Measurements from ENCODE around the gene SGF29.
"Not testable (repeated sequence)": the region's sequence is repeated elsewhere in the genome, so short reads cannot be mapped to it uniquely, and the experiment has no call there.

The SGF29 gene

DNA sequence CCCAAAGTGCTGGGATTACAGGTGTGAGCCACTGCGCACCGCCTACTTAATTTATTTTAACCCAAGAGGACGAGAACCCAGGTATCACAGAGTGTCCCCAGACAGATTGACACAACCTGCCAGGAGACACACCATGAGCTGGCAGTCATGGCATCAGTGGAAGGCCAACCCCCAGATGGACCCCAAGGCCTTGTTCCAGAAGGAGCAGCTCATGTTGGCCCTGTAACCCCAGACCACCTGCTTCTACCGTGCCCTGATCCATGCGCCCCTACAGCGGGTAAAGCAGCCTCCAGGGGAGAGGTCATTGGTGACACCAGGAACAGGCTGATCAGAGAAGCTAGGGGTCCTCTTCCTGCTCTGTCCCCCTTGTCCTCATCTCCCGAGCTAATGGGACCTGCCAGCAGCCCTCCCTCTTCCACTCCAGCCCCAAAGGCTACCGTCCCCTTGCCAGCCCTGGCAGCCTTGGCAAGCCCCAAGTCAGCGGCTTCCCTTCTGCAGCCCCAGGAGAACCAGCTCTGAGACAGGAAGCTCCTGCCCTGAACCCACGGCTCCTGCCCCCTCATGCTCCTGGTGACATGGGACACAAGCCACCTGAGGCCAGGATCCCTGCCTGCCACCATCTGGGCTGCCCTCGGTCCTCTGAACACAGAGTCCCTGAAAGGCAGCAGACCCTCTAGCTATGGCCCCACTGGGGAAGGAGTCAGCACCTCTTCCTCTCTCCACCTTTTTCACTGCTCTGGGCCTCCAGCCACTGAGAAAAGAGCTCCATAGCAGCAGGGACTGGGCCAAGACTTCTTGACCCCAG is 49.9 kb downstream of the SGF29 start:
- TF ChIP-seq Cebpa-rat (IDR thresholded peaks at IDR 0.05) = no peak
- Histone ChIP-seq H3K27me3 (no peaks in the 10 kb centered on the region), H3K36me3 (peaks cover 4 to 54% (median 38%) of the 10 kb centered on the region in 11 experiments; a peak in 18 of 22 replicates), H3K9ac (peak overlapping the region in 3 of 11 experiments; percentile 12 to 35 (median 26); a peak in 2 of 22 replicates), H4K20me1 (peaks cover 0 to 49% (median 4%) of the 10 kb centered on the region in 11 experiments; a peak in 9 of 22 replicates), H3K4me2 (peak overlapping the region in 7 of 11 experiments; percentile 4 to 48 (median 32); a peak in 9 of 22 replicates), H3K4me1 (peaks cover 10 to 37% (median 22%) of the 10 kb centered on the region in 10 experiments), H3K4me3 (no peak overlapping the region), H3K27ac (peak overlapping the region in 7 of 11 experiments; percentile 3 to 52 (median 34); a peak in 10 of 22 replicates), H3K9me3 (replicated peaks in 1 of 11) (no peaks in the 10 kb centered on the region)

DNA sequence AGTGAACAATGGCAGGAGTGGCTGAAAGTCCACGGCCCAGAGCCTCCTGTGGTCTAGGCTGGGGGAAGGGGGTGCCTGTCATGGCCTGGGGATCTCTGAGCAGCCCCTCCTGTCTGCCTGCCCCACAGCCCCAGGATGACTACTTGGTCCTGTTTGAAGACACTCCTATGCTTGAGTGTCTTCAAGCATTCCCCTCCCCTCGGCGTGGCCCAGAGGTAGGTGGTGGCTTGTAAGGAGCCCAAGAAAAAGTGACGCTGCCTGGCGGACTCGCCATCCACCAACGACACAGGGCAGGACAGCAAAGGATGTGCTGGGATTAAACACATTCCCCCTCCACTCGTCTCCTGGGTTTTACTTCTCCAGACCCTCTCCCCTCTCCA is 50.5 kb downstream of the SGF29 start:
- no peak for TF ChIP-seq Cebpa-rat (IDR thresholded peaks at IDR 0.05)
- H3K4me2 ChIP-seq = peak overlapping the region in 7 of 11 experiments; percentile 4 to 48 (median 32); a peak in 7 of 22 replicates
- peak overlapping the region in 2 of 11 experiments; percentile 12 to 35; a peak in 2 of 22 replicates for H3K9ac ChIP-seq
- H3K9me3 ChIP-seq (replicated peaks in 1 of 11) = no peaks in the 10 kb centered on the region
- H3K4me3 ChIP-seq = no peak overlapping the region
- H4K20me1 ChIP-seq = peaks cover 0 to 49% (median 4%) of the 10 kb centered on the region in 11 experiments; a peak in 9 of 22 replicates
- no peaks in the 10 kb centered on the region for H3K27me3 ChIP-seq
- H3K36me3 ChIP-seq = peaks cover 4 to 60% (median 38%) of the 10 kb centered on the region in 11 experiments; a peak in 18 of 22 replicates
- H3K27ac ChIP-seq = peak overlapping the region in 7 of 11 experiments; percentile 3 to 52 (median 34); a peak in 9 of 22 replicates
- H3K4me1 ChIP-seq = peaks cover 12 to 42% (median 28%) of the 10 kb centered on the region in 10 experiments

- peaks cover 0 to 49% (median 4%) of the 10 kb centered on the region in 11 experiments; a peak in 10 of 22 replicates for H4K20me1 ChIP-seq
- TF ChIP-seq Cebpa-rat (IDR thresholded peaks at IDR 0.05) = no peak
- peak overlapping the region in 3 of 11 experiments; percentile 3 to 98 (median 96); a peak in 3 of 22 replicates for H3K4me2 ChIP-seq
- peaks cover 4 to 61% (median 38%) of the 10 kb centered on the region in 11 experiments; a peak in 18 of 22 replicates for H3K36me3 ChIP-seq
- no peak overlapping the region for H3K27ac ChIP-seq
- no peak overlapping the region for H3K4me3 ChIP-seq
- no peaks in the 10 kb centered on the region for H3K27me3 ChIP-seq
- no peaks in the 10 kb centered on the region for H3K9me3 ChIP-seq (replicated peaks in 1 of 11)
- peaks cover 34 to 64% (median 51%) of the 10 kb centered on the region in 10 experiments for H3K4me1 ChIP-seq
- no peak overlapping the region for H3K9ac ChIP-seq
Measured at GRCh38 chr16:28606291-28607115, 52.8 kb downstream of the SGF29 start.

DNA sequence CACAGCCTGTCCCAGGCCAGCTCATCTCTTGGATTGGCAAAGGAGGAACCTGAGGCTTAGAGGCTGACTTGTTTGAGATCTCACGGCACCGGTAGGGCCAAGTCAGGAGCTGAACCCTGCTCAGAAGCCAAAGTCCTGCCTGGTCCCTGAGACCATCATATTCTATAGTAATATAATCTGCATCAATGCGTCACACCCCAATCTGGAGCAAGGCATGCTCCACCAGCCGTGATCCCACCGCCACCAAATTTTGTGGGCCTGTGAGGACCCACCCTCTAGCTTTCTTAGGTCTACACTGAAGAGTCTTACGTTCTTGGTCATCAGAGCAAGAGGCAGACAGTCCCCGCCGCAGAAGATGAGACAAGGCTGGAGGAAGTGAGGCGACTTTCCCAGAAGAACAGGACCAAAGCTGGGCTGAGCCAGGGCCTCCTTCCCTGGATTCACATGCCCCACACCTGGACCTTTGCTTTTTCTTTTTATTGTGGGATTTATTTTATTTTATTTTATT is 53.5 kb downstream of the SGF29 start:
- no peaks in the 10 kb centered on the region for H3K27me3 ChIP-seq
- H3K27ac ChIP-seq = no peak overlapping the region
- H3K36me3 ChIP-seq = peaks cover 4 to 61% (median 38%) of the 10 kb centered on the region in 11 experiments; a peak in 18 of 22 replicates
- peak overlapping the region in 3 of 11 experiments; percentile 3 to 98 (median 96); a peak in 4 of 22 replicates for H3K4me2 ChIP-seq
- peaks cover 0 to 49% (median 4%) of the 10 kb centered on the region in 11 experiments; a peak in 10 of 22 replicates for H4K20me1 ChIP-seq
- H3K4me3 ChIP-seq = no peak overlapping the region
- no peak for TF ChIP-seq Cebpa-rat (IDR thresholded peaks at IDR 0.05)
- H3K4me1 ChIP-seq = peaks cover 34 to 64% (median 51%) of the 10 kb centered on the region in 10 experiments
- no peak overlapping the region for H3K9ac ChIP-seq
- H3K9me3 ChIP-seq (replicated peaks in 1 of 11) = no peaks in the 10 kb centered on the region

- Histone ChIP-seq H3K4me1 (peaks cover 34 to 64% (median 50%) of the 10 kb centered on the region in 10 experiments), H3K27ac (peak overlapping the region in 5 of 11 experiments; percentile 74 to 81 (median 78); a peak in 8 of 22 replicates), H3K36me3 (peaks cover 4 to 61% (median 38%) of the 10 kb centered on the region in 11 experiments; a peak in 18 of 22 replicates), H4K20me1 (peaks cover 0 to 49% (median 4%) of the 10 kb centered on the region in 11 experiments; a peak in 10 of 22 replicates), H3K4me3 (peak overlapping the region in 4 of 10 experiments; percentile 59 to 75 (median 66); a peak in 8 of 20 replicates), H3K9ac (peak overlapping the region in 4 of 11 experiments; percentile 58 to 78 (median 76); a peak in 6 of 22 replicates), H3K4me2 (peak overlapping the region in 7 of 11 experiments; percentile 92 to 99 (median 96); a peak in 12 of 22 replicates)
- not testable (repeated sequence) for H3K9me3 ChIP-seq (replicated peaks in 1 of 11); H3K27me3 ChIP-seq
Measured at GRCh38 chr16:28607681-28608495, 54.2 kb downstream of the SGF29 start.

DNA sequence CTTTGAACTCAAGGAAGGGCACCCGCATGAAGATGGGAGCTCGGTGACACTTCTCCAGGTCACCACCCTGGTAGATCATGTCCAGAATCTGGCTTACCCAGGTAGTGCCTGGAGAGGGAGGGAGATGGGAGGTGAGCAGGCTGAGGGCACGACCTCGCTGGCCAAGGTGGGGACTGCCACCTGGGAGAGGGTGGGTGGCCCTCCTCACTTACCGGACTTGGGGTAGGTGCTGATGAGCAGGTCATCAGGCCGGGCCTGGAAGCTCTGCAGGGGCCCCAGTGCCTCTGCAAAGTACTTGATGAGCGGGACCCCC is 54.7 kb downstream of the SGF29 start:
- Histone ChIP-seq H3K9ac (peak overlapping the region in 4 of 11 experiments; percentile 58 to 78 (median 76); a peak in 6 of 22 replicates), H3K36me3 (peaks cover 4 to 57% (median 38%) of the 10 kb centered on the region in 11 experiments; a peak in 18 of 22 replicates), H3K4me1 (peaks cover 32 to 60% (median 45%) of the 10 kb centered on the region in 10 experiments), H3K4me3 (peak overlapping the region in 4 of 10 experiments; percentile 59 to 75 (median 66); a peak in 8 of 20 replicates), H3K27ac (peak overlapping the region in 5 of 11 experiments; percentile 74 to 81 (median 78); a peak in 6 of 22 replicates), H4K20me1 (peaks cover 0 to 44% (median 3%) of the 10 kb centered on the region in 11 experiments; a peak in 10 of 22 replicates), H3K4me2 (peak overlapping the region in 8 of 11 experiments; percentile 92 to 99 (median 96); a peak in 13 of 22 replicates)
- not testable (repeated sequence) for H3K27me3 ChIP-seq; H3K9me3 ChIP-seq (replicated peaks in 1 of 11)

GRCh38 chr16:28608867-28609596 is 55.3 kb downstream of the SGF29 start:
- H3K4me3 ChIP-seq = peak overlapping the region in 9 of 10 experiments; percentile 19 to 75 (median 59); a peak in 17 of 20 replicates
- H3K4me1 ChIP-seq = peaks cover 26 to 54% (median 39%) of the 10 kb centered on the region in 10 experiments
- peak overlapping the region; percentile 92 to 99 (median 96) for H3K4me2 ChIP-seq
- H3K27me3 ChIP-seq; H3K9me3 ChIP-seq (replicated peaks in 1 of 11): not testable (repeated sequence)
- peaks cover 4 to 51% (median 36%) of the 10 kb centered on the region in 11 experiments; a peak in 18 of 22 replicates for H3K36me3 ChIP-seq
- peak overlapping the region; percentile 44 to 81 (median 76); a peak in 21 of 22 replicates for H3K27ac ChIP-seq
- peaks cover 0 to 39% (median 3%) of the 10 kb centered on the region in 11 experiments; a peak in 8 of 22 replicates for H4K20me1 ChIP-seq
- H3K9ac ChIP-seq = peak overlapping the region; percentile 60 to 79 (median 73)
